GM12865 (cell line): ENCODE results near the gene SCAMP4.
A peak's percentile ranks its signal among the peaks of the same experiment; 100 is the strongest.

Source experiments
- DNase-seq: peaks from one replicate; pipeline ENCODE4 v3.0.0; 2010; ENCODE audit warnings: low read depth
- H3K4me3 ChIP-seq: 2 replicates; pipeline ENCODE4 v1.5.1; 2011; ENCODE audit warnings: mild to moderate bottlenecking, low read depth, low read length, control low read depth
- TF ChIP-seq, protein P1 (sequence below): IDR thresholded peaks from 2 replicates; pipeline ENCODE4 v1.5.1; 2011; ENCODE audit warnings: low read length, control low read depth, low read depth, inconsistent platforms; ENCODE audit not compliant: insufficient read depth; ENCODE audit errors: missing control alignments

SCAMP4 gene

DNA sequence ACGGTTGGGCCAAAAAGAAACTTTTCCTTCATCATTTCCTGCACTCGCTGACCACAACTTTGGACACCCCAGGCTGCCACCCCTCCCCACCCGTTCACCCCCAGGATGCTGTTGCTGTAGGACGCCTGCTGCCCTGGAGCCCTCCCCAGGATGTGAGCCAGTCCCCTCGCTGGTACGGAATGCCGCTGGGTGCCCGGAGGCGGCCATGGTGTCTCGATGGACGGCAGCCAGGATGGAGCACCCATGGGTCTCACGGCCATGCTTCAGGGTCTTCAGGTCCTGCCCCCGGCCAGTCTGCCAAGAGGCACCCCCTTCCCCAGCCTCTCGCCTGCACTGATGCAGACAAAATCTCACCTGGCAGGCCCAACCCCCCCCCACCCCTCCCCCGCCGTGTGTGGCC is 20.3 kb downstream of the SCAMP4 start:
- DNase-seq: no peak
- TF ChIP-seq, protein P1, sequence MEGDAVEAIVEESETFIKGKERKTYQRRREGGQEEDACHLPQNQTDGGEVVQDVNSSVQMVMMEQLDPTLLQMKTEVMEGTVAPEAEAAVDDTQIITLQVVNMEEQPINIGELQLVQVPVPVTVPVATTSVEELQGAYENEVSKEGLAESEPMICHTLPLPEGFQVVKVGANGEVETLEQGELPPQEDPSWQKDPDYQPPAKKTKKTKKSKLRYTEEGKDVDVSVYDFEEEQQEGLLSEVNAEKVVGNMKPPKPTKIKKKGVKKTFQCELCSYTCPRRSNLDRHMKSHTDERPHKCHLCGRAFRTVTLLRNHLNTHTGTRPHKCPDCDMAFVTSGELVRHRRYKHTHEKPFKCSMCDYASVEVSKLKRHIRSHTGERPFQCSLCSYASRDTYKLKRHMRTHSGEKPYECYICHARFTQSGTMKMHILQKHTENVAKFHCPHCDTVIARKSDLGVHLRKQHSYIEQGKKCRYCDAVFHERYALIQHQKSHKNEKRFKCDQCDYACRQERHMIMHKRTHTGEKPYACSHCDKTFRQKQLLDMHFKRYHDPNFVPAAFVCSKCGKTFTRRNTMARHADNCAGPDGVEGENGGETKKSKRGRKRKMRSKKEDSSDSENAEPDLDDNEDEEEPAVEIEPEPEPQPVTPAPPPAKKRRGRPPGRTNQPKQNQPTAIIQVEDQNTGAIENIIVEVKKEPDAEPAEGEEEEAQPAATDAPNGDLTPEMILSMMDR: no peak
- no peak overlapping the region for H3K4me3 ChIP-seq

DNA sequence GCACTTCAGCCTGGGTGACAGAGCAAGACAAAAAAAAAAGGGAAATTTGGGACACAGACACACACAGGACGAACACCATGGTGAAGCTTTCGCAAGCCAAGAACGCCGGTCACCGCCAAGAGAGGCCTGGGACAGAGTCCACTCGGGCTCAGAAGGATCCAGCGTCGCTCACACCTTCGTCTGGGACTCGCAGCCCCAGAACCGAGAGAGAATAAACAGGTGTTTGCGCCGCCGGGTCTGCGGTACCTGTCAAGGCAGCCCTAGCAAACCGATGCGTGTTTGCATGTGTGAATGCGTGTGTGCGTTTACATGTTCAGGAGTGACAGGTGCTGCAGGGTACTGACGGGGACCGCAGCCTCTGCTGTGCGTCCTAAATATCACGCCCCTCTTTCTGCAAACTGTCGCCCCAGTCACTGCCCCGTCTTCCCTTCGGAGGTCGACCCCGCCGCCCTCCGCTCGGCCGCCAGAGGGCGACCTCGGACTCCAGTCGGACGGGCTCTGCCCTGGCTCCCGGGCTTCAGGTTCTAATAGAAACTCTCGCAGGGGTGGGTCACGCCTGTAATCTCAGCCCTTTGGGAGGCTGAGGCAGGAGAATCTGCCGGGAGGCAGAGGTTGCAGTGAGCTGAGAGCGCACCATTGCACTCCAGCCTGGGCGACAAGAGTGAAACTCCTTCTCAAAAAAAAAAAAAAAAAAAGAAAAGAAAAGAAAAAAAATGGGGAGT is 24.0 kb downstream of the SCAMP4 start:
- H3K4me3 ChIP-seq: peak overlapping the region; percentile 54
- TF ChIP-seq, protein P1: peak; percentile 95
- peak; percentile 89 for DNase-seq

DNA sequence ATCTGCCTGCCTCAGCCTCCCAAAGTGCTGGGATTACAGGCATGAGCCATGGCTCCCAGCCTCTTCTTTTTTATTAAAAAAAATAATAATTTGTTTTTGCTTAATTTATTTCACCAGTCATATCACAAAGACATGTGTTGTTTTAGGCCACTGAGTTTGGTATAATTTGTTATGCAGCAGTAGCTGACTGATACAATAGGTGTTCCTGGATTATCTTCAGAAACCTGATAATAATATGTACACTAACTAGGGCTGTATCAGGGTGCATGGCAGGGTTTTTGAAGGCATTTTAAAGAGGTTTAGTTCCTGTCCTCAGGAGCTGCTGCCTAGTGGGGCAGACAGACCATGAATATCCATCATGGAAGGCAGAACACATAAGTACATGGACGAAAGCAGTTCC is 26.2 kb downstream of the SCAMP4 start:
- DNase-seq: no peak
- no peak overlapping the region for H3K4me3 ChIP-seq
- TF ChIP-seq, protein P1: no peak

- DNase-seq: no peak
- no peak overlapping the region for H3K4me3 ChIP-seq
- TF ChIP-seq, protein P1: no peak
Observed at GRCh38 chr19:1932395-1932794, 27.2 kb downstream of the SCAMP4 start.

GRCh38 chr19:1933244-1933643 is 28.0 kb downstream of the SCAMP4 start:
- DNase-seq: no peak
- TF ChIP-seq, protein P1: no peak
- no peak overlapping the region for H3K4me3 ChIP-seq

GRCh38 chr19:1933942-1934341 is 28.7 kb downstream of the SCAMP4 start:
- TF ChIP-seq, protein P1: no peak
- no peak for DNase-seq
- H3K4me3 ChIP-seq: no peak overlapping the region

DNA sequence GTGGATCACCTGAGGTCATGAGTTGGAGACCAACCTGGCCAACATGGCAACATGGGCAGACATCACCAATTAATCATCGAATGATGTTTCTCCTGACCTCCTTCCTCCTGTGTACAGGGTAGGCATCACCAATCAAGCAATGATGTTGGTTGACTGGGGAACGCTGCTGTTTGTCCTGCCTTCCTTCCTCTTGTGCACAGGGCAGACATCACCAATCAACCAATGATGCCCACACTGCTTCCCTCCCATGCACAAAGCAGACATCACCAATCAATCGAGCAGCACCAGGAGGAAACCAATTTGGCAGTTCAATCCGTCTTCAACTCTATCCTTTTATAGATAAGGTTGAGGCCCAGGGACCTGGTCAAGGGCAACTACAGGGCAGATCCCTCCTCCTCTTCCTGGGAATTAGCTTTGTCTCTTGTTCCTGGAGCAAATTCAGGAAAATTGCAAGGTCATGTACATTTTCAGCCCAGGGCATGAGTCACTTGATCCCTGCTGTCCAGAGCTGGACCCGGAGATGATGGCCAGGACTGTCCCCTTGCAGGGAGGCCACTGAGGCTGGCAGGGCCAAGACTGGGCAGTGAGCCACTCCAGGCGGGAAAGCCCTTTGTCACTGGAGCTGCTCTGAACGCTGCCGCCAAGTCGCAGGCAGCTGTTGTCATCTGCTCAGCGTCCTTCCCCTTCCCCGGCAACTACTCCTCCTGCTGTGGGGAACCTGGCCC is 30.4 kb downstream of the SCAMP4 start:
- no peak overlapping the region for H3K4me3 ChIP-seq
- TF ChIP-seq, protein P1: no peak
- DNase-seq: peak; percentile 73
